Activated CD8-positive, alpha-beta memory T cell treated with anti-CD3 and anti-CD28 coated beads for 36 hours (primary cell): Measurements from ENCODE around the gene SH2D6. TPM values are rescaled to one million over a fixed set of nuclear protein-coding genes. Genes with fewer than 3 reads are reported as not detected.
"Not testable (repeated sequence)": the region's sequence is repeated elsewhere in the genome, so short reads cannot be mapped to it uniquely, and the experiment has no call there.

Experiments
- CTCF ChIA-PET: fragments of 350-600 bp; sonication (Branson Sonifier 250); formaldehyde crosslinking; loops from one replicate; lab custom pipeline; 2021; ENCODE audit warnings: antibody characterized with exemption; lab: Charles Lee
- POLR2A ChIA-PET: fragments of 350-600 bp; sonication (Branson Sonifier 250); formaldehyde crosslinking; loops from one replicate; lab custom pipeline; 2021; ENCODE audit warnings: antibody characterized with exemption; lab: Charles Lee
- total RNA-seq, 2 experiments: library from RNA; stranded (reverse); gene quantifications; one replicate each; pipeline ENCODE4 v1.2.3, GENCODE V29; 2021

SH2D6 gene
- total RNA-seq = under 1 TPM; 0.36 to 0.88 TPM

GRCh38 chr2:85418132-85419008 lies at the start of gene SH2D6:
SH2D6 (plus strand) TSS chr2:85418714; CDS start chr2:85429466, 10,752 bp downstream.
- CTCF ChIA-PET = interaction anchor here (0.7 to 4.3 kb wide), 6 partner anchors 11 to 197 kb away, joined by 3 to 99 read pairs (median 6); partner anchors contain the start of genes ELMOD3, MAT2A and RETSAT
- POLR2A ChIA-PET = interaction anchor here (0.6 to 5.3 kb wide), 5 partner anchors 20 to 133 kb away, joined by 3 to 59 read pairs (median 9); partner anchors contain the start of gene MAT2A

- CTCF ChIA-PET = no interaction called here
- POLR2A ChIA-PET = no interaction called here
Observed at GRCh38 chr2:85368921-85369320, 49.6 kb upstream of the SH2D6 start.

- ChIA-PET POLR2A (interaction anchor here (0.6 kb wide), 1 partner anchor 234 kb away, joined by 6 read pairs; no protein-coding TSS in a partner anchor), CTCF (no interaction called here)
Observed at GRCh38 chr2:85369500-85369899, 49.0 kb upstream of the SH2D6 start.

- POLR2A ChIA-PET = no interaction called here
Observed at GRCh38 chr2:85371045-85371444, 47.5 kb upstream of the SH2D6 start.

GRCh38 chr2:85376291-85377065 lies 42.0 kb upstream of the SH2D6 start:
- CTCF ChIA-PET = interaction anchor here (0.6 kb wide), 1 partner anchor 27 kb away, joined by 4 read pairs; no protein-coding TSS in a partner anchor
- POLR2A ChIA-PET = no interaction called here

More at GRCh38 chr2:85371045-85371444, 47.5 kb upstream of the SH2D6 start:
- CTCF ChIA-PET = no interaction called here

GRCh38 chr2:85377083-85377482 lies 41.4 kb upstream of the SH2D6 start:
- POLR2A ChIA-PET = no interaction called here
- CTCF ChIA-PET = no interaction called here

GRCh38 chr2:85378257-85378656 lies 40.3 kb upstream of the SH2D6 start:
- ChIA-PET POLR2A (no interaction called here), CTCF (no interaction called here)

GRCh38 chr2:85380048-85380447 lies 38.5 kb upstream of the SH2D6 start:
- CTCF ChIA-PET = no interaction called here
- POLR2A ChIA-PET = no interaction called here

- CTCF ChIA-PET = interaction anchor here (0.7 to 1.6 kb wide), 2 partner anchors 38 to 248 kb away, joined by 3 to 5 read pairs; no protein-coding TSS in a partner anchor
- POLR2A ChIA-PET = not testable (repeated sequence)
Observed at GRCh38 chr2:85383151-85383550, 35.4 kb upstream of the SH2D6 start.

- POLR2A ChIA-PET = no interaction called here
- CTCF ChIA-PET = interaction anchor here (1.6 kb wide), 1 partner anchor 37 kb away, joined by 5 read pairs; no protein-coding TSS in a partner anchor
Observed at GRCh38 chr2:85383850-85384249, 34.7 kb upstream of the SH2D6 start.

- ChIA-PET CTCF (interaction anchor here (1.3 kb wide), 1 partner anchor 166 kb away, joined by 3 read pairs; no protein-coding TSS in a partner anchor), POLR2A (no interaction called here)
Observed at GRCh38 chr2:85385746-85386145, 32.8 kb upstream of the SH2D6 start.

GRCh38 chr2:85387754-85388153 lies 30.8 kb upstream of the SH2D6 start:
- ChIA-PET POLR2A (no interaction called here), CTCF (no interaction called here)

- POLR2A ChIA-PET = interaction anchor here (1.1 kb wide), 1 partner anchor 163 kb away, joined by 3 read pairs; no protein-coding TSS in a partner anchor
- CTCF ChIA-PET = interaction anchor here (0.9 to 1.5 kb wide), 3 partner anchors 12 to 258 kb away, joined by 3 to 4 read pairs (median 4); no protein-coding TSS in a partner anchor
Observed at GRCh38 chr2:85388878-85389538, 29.5 kb upstream of the SH2D6 start.

GRCh38 chr2:85390941-85391669 lies 27.4 kb upstream of the SH2D6 start:
- ChIA-PET CTCF (interaction anchor here (0.8 to 2.0 kb wide), 7 partner anchors 57 to 161 kb away, joined by 3 to 7 read pairs (median 3); no protein-coding TSS in a partner anchor), POLR2A (interaction anchor here (0.6 kb wide), 1 partner anchor 157 kb away, joined by 4 read pairs; no protein-coding TSS in a partner anchor)

GRCh38 chr2:85393836-85394235 lies 24.7 kb upstream of the SH2D6 start:
- ChIA-PET POLR2A (no interaction called here), CTCF (interaction anchor here (0.6 to 1.6 kb wide), 2 partner anchors 34 to 155 kb away, joined by 3 read pairs; no protein-coding TSS in a partner anchor)

- CTCF ChIA-PET = interaction anchor here (0.6 kb wide), 1 partner anchor 34 kb away, joined by 3 read pairs; no protein-coding TSS in a partner anchor
- POLR2A ChIA-PET = no interaction called here
Observed at GRCh38 chr2:85394261-85394681, 24.2 kb upstream of the SH2D6 start.

GRCh38 chr2:85394976-85395375 lies 23.5 kb upstream of the SH2D6 start:
- ChIA-PET POLR2A (no interaction called here), CTCF (no interaction called here)
